ENCODE measurements around the gene ITGB4. TPM values are rescaled to one million over a fixed set of nuclear protein-coding genes. Genes with fewer than 3 reads are reported as not detected.

ITGB4 gene
- polyA plus RNA-seq, 2 of the 4 experiments (the other 2 are of a cell fraction), result 20.6 to 37.4 TPM

DNA sequence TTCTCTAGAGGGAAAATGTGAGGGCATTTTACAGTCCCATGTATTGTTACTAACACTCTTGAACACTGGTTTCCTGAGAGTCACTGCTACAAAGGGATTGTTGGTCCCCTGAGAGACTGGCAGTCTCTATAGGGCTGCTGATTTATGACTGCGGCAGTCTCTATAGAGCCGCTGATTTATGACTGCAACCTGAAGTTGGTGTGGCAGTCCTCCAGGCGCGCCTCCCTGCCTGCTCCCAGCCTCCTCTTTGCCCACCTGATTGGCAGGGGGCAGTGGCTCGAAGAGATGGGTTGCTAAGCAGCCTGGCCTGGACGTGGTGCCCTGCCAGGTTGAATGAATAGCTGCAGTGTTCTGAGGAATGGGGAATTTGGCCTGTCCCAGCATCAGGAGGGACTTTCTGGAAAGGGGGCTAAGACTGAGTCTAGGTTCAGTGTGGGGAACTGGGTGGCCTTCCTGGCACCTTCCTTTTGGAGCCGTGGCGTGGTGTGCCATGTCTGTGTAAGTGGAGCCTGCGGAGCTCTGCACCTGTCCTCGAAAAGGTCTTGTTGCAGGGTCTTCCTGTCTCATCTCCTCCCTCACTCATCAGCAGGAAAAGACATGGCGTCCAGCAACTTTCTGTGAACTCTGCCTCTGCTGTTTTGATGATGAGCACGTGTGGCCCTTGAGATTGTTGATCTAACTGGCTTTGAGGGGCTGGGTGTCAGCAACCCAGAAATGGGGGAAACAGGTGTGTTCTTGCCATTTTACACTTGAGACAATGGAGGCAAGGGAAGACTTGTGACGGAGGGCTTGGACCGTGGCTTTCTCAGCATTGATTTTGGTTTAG lies 29.2 kb upstream of the ITGB4 start:
- POLR2A ChIA-PET, result interaction anchor here (2.0 kb wide), 1 partner anchor 14 kb away, joined by 10 read pairs; no protein-coding TSS in a partner anchor
- peak overlapping the region; percentile 73 for H3K4me2 ChIP-seq
- peaks cover 99% of the 10 kb centered on the region for H3K4me1 ChIP-seq

DNA sequence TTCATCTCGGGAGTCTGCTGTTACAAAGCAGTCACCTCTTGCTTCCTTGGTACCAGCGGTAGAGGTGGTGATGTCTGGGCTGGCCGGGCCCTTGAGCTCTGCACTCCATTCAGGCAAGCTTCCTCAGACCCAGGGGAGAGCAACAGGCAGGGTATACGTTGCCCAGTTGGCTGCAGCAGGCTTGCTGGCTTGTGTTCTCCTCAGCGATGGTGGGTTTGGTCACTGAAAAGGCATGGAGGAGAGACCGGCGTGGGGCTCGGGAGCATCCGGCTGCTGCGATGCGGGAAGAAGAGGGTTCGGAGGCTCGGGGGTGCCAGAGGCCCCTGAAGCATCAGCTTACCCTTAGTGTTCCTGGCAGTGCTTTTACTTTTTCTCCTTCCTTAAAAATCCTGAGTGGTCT lies 28.3 kb upstream of the ITGB4 start:
- no peaks in the 10 kb centered on the region for H3K9me3 ChIP-seq
- H3K27ac ChIP-seq, result peak overlapping the region; percentile 93
- no peak overlapping the region for H3K4me3 ChIP-seq
- ChIA-PET POLR2A (interaction anchor here (0.8 to 2.0 kb wide), 4 partner anchors 9 to 87 kb away, joined by 3 to 10 read pairs (median 4); partner anchors contain the start of gene RECQL5), CTCF (interaction anchor here (0.6 to 19.2 kb wide), 6 partner anchors 18 to 207 kb away, joined by 3 to 148 read pairs (median 4); partner anchors contain the start of gene SMIM5)
- ATAC-seq, result peak; percentile 15 to 17; a peak in 3 of 6 replicates
- no peak for DNase-seq (ENCODE audit: low read depth in 1 of 2, low spot score in 1 of 2)
- peak overlapping the region; percentile 73 for H3K4me2 ChIP-seq
- TF ChIP-seq RNF2 (IDR thresholded peaks at IDR 0.05; ENCODE audit: borderline replicate concordance, low read depth), result no peak
- peaks cover 100% of the 10 kb centered on the region for H3K4me1 ChIP-seq
- 83% methylated on average over 13 of the region's 13 CpGs for WGBS (ENCODE audit: missing lambda C conversion rate)
- no peak for FAIRE-seq

More for the DNA sequence above, 29.2 kb upstream of the ITGB4 start:
- TF ChIP-seq GATA3 (IDR thresholded peaks at IDR 0.05; ENCODE audit: borderline replicate concordance), result no peak
- TF ChIP-seq HOXB13 (CRISPR knock-in tag; IDR thresholded peaks at IDR 0.05; ENCODE audit: low read depth), result no peak
- TF ChIP-seq ZFP36 (IDR thresholded peaks at IDR 0.05; ENCODE audit: borderline replicate concordance, partially characterized antibody), result no peak
- no peak for TF ChIP-seq CEBPB (IDR thresholded peaks at IDR 0.05)
- TF ChIP-seq EHF (CRISPR knock-in tag; IDR thresholded peaks at IDR 0.05), result no peak
- no peak for TF ChIP-seq KDM5A (IDR thresholded peaks at IDR 0.05)
- TF ChIP-seq, protein P1, sequence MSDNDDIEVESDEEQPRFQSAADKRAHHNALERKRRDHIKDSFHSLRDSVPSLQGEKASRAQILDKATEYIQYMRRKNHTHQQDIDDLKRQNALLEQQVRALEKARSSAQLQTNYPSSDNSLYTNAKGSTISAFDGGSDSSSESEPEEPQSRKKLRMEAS (IDR thresholded peaks at IDR 0.05), result no peak
- TF ChIP-seq TP53 (CRISPR knock-in tag; IDR thresholded peaks at IDR 0.05), result no peak
- no peak for TF ChIP-seq NFE2L2 (conservative IDR thresholded peaks at IDR 0.05; ENCODE audit: low read length)
- no peak for TF ChIP-seq HDAC2 (IDR thresholded peaks at IDR 0.05)
- no peak for DNase-seq (ENCODE audit: low read depth in 1 of 2, low spot score in 1 of 2)
- no peak for FAIRE-seq
- Histone ChIP-seq H3K9me3 (no peaks in the 10 kb centered on the region), H3K4me3 (no peak overlapping the region), H3K27ac (peak overlapping the region; percentile 93)
- 91% methylated on average over 14 of the region's 14 CpGs for WGBS (ENCODE audit: missing lambda C conversion rate)
- ATAC-seq, result no peak
- CTCF ChIA-PET, result interaction anchor here (1.6 to 19.2 kb wide), 3 partner anchors 17 to 60 kb away, joined by 4 to 148 read pairs (median 36); partner anchors contain the start of gene SMIM5

DNA sequence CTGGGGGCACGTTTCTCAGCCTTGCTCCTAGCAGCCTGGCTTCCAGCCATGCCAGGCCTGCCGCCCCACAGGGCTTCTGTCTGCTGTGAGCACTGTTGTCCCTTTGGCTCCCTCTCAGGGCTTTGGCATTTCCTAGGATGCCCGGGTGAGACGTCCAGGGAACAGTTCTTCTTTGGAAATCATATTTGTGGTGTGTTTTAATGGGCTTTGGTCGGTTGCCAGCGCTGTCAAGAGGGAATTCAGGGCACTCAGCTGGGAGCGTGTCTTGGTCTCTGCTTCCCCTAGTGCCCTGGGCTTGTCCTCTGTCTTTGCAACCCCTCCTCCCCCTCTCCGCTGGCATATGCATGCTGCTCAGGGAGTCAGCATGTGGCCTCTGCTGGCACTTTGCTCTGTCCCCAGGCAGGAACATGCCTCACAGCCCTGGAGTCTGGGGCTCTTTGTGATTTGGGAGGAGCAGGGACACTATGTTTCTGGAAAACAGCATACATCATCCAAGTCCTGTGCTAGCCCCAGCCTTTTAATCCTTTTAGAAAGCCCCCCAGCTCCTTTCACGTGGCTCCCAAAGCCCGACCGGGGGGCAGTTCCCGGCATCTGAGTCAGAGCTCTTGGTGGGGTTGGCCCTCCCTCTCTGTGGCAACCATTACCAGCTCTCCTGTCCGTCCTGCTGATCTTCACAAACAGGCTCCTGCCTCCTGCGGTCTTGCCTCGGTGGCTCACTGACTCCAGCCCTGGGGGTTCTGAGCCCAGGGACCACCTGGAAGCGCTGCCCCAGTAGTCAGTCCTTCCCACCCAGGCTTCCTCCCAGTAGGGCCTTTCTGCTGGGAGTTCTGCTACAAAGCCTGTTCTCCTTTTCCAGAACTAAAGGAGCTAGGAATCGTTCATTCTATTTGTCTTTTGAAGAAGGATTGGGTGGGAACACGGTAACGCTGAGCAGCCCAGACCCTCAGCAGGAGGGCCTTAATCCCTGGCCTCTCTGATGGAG lies 27.5 kb upstream of the ITGB4 start:
- Histone ChIP-seq H3K4me2 (peak overlapping the region; percentile 73), H3K27ac (peak overlapping the region; percentile 93), H3K9me3 (no peaks in the 10 kb centered on the region), H3K4me3 (no peak overlapping the region; the same call in 2 of the 3 replicates), H3K4me1 (peaks cover 100% of the 10 kb centered on the region)
- peak; percentile 70 to 75 for ATAC-seq
- peak; percentile 93 for FAIRE-seq
- ChIA-PET CTCF (interaction anchor here (0.6 to 19.2 kb wide), 8 partner anchors 18 to 92 kb away, joined by 3 to 148 read pairs (median 4); partner anchors contain the start of gene SMIM5), POLR2A (interaction anchor here (0.8 to 2.0 kb wide), 5 partner anchors 10 to 86 kb away, joined by 3 to 10 read pairs (median 4); partner anchors contain the start of gene RECQL5)
- DNase-seq (ENCODE audit: low read depth in 1 of 2, low spot score in 1 of 2), result peak; percentile 65 to 85
- WGBS (ENCODE audit: missing lambda C conversion rate), result 24% methylated on average over 19 of the region's 19 CpGs
- TF ChIP-seq HEYL (CRISPR knock-in tag; IDR thresholded peaks at IDR 0.05) (no peak), HOXB5 (CRISPR knock-in tag; IDR thresholded peaks at IDR 0.05) (peak; percentile 35; the same call in 1 of the 2 replicates), TP53 (CRISPR knock-in tag; IDR thresholded peaks at IDR 0.05) (no peak), KDM5A (IDR thresholded peaks at IDR 0.05) (no peak), HOXA7 (CRISPR knock-in tag; IDR thresholded peaks at IDR 0.05) (no peak), CHD4 (IDR thresholded peaks at IDR 0.05; ENCODE audit: borderline replicate concordance) (no peak), SMC3 (IDR thresholded peaks at IDR 0.05) (peak; percentile 45; the same call in 2 of the 3 replicates), ZFP36 (IDR thresholded peaks at IDR 0.05; ENCODE audit: borderline replicate concordance, partially characterized antibody) (no peak), RAD21 (conservative IDR thresholded peaks at IDR 0.05 in 1 of 2, IDR thresholded peaks at IDR 0.05 in 1 of 2) (peak; percentile 36 to 54; a peak in 3 of 5 replicates), ZNF302 (CRISPR knock-in tag; IDR thresholded peaks at IDR 0.05) (0 out of 2 replicates have a peak, but pooled peaks have one; percentile 36), NPAS2 (CRISPR knock-in tag; IDR thresholded peaks at IDR 0.05; ENCODE audit: borderline replicate concordance) (no peak), RCOR1 (IDR thresholded peaks at IDR 0.05; ENCODE audit: low read depth, low read length) (no peak), POLR2AphosphoS2 (conservative IDR thresholded peaks at IDR 0.05; ENCODE audit: low read length) (no peak), CEBPB (IDR thresholded peaks at IDR 0.05) (peak in 1 of 2 experiments; percentile 31; a peak in 1 of 4 replicates), MYC (IDR thresholded peaks at IDR 0.05; ENCODE audit: borderline replicate concordance, low read length) (peak; percentile 92; the same call in 1 of the 2 replicates)
- TF ChIP-seq, protein P2, sequence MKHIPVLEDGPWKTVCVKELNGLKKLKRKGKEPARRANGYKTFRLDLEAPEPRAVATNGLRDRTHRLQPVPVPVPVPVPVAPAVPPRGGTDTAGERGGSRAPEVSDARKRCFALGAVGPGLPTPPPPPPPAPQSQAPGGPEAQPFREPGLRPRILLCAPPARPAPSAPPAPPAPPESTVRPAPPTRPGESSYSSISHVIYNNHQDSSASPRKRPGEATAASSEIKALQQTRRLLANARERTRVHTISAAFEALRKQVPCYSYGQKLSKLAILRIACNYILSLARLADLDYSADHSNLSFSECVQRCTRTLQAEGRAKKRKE (CRISPR knock-in tag; IDR thresholded peaks at IDR 0.05; ENCODE audit: low read depth), result 0 out of 2 replicates have a peak, but pooled peaks have one; percentile 53
- TF ChIP-seq, protein P3, sequence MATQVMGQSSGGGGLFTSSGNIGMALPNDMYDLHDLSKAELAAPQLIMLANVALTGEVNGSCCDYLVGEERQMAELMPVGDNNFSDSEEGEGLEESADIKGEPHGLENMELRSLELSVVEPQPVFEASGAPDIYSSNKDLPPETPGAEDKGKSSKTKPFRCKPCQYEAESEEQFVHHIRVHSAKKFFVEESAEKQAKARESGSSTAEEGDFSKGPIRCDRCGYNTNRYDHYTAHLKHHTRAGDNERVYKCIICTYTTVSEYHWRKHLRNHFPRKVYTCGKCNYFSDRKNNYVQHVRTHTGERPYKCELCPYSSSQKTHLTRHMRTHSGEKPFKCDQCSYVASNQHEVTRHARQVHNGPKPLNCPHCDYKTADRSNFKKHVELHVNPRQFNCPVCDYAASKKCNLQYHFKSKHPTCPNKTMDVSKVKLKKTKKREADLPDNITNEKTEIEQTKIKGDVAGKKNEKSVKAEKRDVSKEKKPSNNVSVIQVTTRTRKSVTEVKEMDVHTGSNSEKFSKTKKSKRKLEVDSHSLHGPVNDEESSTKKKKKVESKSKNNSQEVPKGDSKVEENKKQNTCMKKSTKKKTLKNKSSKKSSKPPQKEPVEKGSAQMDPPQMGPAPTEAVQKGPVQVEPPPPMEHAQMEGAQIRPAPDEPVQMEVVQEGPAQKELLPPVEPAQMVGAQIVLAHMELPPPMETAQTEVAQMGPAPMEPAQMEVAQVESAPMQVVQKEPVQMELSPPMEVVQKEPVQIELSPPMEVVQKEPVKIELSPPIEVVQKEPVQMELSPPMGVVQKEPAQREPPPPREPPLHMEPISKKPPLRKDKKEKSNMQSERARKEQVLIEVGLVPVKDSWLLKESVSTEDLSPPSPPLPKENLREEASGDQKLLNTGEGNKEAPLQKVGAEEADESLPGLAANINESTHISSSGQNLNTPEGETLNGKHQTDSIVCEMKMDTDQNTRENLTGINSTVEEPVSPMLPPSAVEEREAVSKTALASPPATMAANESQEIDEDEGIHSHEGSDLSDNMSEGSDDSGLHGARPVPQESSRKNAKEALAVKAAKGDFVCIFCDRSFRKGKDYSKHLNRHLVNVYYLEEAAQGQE (IDR thresholded peaks at IDR 0.05), result no peak
